ENCODE data around the gene TEX44.

TEX44 gene

DNA sequence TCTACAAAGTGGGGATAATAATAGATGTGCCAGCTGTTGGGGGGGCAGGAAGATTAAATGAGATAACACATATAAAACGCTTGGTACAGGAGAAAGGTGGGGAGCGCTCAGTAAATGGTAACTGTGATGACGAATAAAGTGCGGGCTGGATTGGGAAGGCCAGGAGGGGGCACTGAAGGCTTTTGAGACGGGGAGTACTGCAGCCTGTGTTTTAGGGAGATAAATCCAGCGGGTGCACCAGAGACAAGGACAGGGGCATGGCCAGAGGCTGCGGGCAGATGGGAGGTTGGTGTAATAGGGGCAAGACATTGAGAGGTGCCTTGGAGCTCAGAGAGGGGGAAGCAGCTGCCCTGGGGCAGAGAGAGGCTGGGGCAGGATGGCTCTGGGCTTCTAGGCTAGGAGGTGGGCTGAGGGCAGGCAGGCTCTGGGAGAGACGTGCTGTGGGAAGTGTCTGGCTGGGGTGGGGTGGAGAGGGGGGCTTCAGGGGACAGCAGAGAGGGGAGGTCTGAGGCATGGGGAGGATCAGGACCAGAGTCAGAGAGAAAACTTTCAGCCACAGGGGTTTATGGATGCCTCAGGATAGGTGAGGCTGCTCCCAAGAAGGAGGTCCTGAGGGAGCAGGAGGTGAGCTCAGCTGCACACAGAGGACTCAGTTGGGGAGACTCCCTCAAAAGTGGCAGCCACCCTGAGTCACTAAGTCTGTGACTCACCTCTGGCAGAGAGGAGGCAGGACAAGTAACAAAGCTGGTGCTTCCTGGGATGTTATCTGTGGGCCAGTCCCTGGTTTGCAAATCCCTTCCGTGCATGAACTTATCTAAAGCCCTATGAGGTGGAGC is 18.8 kb downstream of the TEX44 start:
- DNase-seq = no peak

DNA sequence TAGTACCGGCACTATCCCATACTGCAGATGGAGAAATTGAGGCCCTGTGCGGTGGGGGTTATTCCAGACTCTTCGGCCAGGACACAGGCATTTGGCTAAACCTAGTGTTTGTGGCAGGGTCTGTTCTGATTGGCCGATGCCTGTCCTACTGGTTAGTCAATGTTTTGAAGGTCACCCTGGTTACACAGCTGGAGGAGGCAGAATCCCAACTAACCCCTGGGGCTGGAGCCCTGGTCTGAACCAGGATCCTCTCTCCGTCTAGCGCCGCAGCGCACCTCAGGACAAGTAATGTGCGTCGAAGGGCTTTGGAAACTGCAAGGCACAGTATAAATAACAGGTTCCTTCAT is 19.4 kb downstream of the TEX44 start:
- peak; percentile 23 for DNase-seq

DNA sequence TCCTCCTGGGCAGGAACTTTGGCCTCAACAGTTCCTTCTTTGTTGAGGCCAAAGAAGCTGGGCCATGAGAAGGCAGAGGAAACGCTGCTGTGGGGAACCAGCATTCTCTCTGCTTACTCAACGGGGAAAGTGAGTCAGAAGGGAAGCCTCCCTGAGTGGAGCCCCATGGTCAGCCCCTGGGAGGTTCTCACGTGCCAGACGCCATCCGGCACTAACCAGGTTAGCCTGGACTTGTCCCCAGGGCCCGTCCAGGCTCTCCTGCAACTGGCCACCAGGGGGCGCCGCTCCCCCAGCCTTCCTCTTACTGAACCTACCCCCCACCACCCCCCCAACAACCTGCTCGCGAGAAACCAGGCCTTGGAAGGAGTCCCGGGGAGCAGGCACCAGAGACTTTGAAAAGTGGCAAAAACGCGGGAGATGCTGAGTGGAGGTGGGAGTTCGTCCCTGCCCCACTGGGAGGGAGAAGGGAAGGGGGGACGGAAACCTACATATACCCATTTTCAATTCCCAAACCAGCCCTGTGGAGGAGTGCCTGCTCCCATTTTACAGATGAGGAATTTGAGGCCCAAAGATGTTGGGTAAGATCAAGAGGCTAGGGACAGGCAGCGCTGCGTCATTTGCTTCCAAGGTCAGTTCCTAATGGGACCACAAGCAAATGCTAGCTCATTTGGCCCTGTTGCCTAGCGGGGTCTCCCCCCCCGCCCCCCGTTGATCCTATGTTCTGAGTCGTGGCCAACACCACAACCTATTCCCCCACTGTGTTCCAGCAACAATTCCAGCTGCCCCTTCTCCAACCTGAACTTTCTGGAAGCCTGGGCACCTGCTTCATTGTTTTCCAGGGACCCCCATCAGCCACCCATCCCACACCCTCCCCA is 20.0 kb downstream of the TEX44 start:
- DNase-seq = peak; percentile 71

DNA sequence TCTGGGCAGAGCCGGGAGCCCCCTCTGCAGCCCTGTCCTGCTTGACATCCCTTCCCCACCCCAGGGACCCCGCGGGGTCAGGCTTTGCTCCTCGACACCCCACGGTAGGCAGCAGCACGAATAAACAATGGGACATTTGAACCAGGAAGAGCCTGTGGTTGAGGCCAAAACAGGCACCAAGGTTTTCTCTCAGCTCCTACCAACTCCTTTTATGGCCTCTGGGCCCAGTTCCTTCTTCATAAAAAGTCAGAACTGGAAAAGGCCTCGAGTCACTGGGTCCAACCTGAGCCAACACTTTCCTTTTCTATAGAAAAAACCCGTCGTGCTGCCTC is 20.6 kb downstream of the TEX44 start:
- no peak for DNase-seq

DNA sequence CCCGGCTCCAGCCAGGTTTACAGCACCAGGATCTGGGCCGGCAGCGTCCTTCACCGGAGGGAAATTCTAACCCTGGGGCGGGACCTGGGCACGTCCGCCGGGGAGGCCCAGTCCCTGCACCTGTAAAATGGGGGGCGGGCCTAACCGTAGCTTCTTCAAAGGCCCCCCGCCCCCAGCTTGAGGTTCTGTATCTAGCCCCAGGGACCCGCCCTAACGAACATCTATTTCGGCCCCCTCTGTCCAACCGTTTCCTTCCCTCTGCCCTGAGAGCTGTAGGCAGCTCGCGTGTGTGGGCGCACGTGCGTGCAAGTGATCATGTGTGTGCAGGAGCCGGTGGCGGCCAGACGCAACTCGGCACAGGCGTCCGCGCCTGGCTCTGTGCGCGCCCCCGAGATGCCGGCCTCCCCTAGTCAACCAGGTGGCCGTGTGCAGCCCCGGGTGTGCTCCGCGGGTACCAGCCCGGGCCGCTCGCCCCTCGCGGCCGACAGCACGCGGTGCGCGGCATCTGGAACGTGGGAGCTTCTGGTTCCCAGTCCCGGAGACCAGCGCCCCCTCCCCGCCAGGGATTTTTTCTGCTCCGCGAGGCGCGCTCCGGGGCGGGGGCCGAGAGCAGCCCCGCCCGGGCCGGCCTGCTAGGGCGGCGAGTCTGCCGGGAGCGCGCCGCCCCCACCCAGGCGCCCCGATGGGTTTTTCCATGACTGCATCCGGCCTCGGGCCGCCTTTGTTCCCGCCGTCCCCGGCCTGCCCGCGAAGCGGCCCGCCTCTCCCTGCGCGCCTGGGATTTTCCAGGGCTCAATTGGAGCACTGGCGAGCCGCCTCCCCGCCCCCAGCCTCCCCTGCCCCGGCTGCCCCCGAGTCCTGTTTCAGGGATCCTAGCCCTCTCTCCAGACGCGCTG is 21.2 kb downstream of the TEX44 start:
- DNase-seq = peak; percentile 94

DNA sequence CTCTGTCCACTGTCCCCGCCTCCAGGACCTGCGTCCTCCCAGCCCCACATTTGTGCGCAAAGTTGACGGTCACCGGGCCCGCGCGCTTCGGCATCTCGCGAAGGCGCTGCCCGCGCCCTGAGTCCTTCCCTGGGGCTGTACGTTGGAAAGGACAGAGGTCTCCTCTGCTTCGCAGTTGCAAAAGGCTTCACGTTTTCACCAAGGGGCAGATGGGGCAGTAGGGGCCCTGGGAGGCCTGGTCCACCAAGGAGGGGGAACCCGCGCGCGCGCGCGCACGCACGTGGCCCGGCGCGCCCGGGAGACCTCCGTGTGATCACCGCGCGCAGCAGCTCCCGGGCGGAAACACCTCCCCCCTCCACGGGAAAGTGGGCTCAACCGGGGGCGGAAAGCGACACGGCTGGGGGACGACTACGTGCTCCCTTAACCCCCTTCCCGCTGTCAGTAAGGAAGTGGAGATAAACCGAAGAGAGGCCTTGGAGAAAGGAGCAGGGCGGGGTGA is 21.9 kb downstream of the TEX44 start:
- no peak for DNase-seq

DNA sequence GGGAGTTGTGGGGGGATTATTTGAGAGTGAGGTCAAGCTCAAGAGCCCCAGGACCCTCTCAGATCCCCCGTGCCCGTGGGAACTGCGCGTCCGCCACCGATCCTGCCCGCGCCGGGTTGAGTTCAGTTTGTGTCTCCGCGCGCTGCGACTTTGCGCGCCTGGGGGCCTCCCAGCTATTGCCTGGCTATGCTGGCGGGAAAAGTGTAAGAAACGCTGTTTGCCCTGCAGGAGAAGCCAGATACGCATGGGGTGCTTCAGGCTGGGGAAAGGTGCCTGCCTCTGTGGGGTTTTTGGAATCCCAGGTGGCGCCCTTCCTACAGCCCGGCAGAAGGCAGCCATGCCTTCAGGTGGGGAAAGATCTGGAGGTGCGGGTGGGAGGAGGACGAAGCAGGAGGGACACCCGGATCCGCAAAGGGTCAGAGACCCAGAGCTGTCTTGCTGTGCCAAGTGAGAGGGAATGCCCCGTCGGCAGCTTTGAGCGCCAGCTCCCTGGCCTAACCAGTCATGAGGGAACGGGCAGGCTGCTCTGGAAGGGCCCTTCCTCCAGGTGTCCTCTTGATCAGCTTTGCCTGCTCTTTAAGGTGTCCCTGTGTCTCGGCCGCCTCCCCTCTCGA is 22.5 kb downstream of the TEX44 start:
- DNase-seq = no peak

DNA sequence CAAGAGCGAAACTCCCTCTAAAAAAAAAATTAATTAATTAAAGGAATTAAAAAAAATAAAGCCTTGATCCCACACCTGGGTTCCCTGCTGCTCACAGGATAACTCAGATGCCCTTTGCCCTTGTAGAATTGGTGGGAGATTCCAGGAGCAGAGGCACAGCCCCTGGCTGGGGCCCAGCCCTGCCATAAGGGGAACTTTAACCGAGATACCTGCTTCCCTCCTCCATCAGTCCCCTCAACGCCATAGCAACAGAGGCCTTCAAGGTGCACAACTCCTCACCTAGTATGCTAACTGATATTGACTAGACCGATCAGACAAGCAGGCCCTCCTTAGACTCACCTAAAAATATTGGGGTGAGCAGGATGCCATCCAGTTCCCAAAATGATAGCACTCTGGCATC is 23.6 kb downstream of the TEX44 start:
- DNase-seq = no peak

DNA sequence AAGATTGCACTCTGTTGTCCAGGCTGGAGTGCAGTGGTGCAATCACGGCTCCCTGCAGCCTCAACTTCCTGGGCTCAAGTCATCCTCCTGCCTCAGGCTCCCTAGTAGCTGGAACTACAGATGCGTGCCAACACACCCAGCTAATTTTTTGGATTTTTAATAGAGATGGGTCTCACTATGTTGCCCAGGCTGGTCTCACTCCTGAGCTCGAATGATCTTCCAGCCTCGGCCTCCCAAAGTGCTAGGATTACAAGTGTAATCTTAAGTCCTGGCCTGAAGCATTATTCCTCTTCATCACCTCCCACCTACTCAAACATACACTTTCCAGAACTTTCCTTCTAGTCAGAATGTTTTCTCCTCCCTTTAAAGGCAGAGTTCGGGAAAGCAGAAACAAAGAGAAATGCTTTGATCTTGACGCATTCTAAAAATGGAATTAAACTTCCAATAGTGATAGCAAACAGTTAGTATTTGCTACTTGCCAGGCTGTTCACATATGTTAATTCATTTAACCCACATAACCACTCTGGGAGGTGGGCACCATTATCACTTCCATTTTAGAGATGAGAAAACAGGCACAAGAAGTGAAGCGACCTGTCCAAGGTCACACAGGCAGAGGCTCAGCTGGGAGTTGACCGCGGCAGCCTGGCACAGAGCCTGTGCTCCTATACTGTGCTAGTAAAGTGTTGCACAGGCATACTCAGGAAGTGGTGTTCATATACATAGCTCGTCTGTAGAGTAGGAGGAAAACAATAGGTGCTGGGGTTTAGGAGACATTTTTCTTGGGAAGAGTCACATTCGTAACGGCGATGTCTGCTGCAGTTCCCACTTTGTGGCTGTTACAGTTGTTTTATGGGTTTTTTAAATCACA is 24.6 kb downstream of the TEX44 start:
- no peak for DNase-seq

DNA sequence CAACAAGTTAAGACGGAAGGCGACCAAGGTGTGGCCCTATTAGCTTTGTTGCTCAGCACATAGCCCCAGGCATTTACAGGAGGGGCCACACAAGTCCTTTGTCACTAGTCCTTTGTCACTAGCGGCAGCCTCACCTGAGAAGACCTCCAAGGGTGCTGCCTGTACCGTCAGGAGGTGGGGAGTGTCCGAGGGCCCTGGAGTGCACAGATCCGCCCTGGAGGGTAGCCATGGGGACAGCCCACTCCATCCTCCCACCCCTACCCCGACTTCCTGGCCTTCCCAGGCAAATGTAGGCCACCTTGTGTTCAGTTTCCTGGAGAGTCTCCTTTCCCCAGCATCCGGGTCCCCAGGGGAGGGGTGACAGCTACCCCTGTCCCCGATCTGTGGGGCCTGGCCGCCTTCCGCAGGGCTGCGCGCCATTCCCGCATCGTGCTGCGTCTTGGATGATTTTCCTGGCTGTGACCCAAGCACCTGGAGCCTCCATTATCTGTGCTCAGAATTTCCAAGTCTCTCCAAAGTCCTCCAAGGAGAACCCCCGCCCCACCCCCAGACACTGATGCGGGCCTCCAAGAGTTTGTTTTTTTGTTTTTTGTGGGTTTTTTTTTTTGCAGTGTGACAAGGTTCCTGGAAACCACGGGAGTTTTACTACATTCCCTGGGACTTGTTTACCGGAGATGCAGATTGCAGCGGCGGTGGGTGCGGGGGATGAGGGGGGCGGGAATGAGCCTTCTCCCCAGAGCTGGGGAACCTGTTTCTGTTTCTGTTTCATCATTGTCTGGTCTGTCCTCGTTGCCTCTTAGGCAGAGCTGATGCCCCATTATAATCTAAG is 28.6 kb downstream of the TEX44 start:
- peak; percentile 68 for DNase-seq

DNA sequence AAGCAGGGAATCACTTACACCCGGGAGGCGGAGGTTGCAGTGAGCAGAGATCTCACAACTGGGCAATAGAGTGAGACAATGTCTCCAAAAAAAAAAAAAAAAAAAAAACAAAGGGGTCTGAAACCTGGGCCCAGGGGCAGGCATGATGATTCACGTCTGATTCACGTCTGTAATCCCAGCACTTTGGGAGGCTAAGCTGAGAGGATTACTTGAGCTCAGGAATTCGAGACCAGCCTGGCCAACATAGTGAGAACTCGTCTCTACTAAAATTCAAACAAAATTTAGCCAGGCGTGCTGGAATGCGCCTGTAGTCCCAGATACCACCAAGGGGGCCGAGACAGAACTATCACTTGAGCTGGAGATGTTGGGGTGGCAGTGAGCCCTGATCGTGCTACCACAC is 30.3 kb downstream of the TEX44 start:
- DNase-seq = no peak

DNA sequence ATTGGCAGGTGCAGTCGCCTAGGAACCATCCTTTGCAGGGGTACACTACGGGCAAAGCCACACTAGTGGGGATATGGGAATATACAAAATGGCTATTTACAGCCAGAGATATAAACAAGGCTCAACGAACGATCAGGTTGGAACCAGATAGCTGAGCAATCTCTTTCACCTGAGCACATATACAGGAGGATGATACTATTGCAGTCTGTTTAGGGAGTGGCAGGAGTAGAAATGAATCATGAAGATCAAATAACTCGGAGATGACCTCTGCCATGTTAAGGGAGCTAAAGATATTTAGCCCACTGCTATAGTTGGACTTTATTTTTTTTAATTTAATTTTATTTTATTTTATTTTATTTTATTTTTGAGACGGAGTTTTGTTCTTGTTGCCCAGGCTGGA is 33.8 kb downstream of the TEX44 start:
- no peak for DNase-seq

DNA sequence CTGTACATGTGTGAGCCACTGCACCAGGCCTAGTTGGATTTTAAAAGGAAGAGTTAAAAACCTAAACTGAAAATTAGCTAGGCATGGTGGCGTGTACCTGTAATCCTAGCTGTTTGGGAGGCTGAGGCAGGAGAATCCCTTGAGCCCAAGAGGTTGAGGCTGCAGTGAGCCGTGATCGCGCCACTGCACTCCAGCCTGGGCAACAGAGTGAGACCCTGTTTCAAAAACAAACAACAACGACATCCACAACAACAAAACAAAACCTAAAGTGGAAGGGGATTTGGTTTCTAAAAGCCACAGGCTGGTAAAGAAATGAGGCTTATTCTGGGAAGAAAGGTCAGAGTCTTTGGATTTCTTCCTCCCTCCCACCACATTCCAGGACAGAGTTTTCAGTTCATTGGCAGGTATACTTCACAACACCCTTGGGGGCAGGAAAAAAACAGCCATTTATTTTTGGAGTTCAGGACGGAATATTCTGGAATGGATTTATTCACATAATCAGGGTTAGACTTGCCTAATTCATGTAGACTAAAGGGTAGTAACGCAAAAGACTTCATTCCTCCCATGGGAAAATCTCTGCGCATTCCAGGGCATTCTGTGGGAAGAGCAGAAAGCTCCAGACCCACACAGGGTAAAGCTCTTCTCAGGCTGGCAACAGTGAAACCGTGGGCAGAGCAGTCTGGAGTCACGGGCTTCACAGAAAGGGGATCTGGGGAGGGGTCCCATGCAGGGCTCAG is 34.9 kb downstream of the TEX44 start:
- DNase-seq = no peak

DNA sequence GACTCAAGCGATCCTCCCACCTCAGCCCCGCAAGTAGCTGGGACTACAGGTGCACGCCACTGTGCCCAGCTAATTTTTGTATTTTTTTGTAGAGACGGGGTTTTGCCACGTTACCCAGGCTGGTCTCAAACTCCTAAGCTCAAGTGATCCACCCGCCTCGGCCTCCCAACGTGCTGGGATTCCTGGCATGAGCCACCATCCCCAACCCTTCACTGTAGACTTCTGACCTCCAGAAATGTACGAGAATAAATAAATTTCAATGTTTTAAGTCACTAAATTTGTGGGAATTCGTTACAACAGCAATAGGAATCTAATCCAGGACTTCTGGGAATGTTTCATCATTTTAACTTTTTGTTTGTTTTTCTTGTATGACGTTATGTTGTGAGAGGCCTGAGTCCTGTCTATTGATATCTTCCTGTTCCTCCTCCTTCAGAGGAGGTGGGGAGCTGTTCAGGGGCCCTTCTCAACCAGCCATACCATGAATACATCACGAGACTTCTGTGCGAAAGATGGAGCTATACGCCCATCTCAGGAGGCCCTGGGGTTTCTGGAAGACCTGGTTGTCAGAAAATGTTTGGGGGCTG is 40.0 kb downstream of the TEX44 start:
- no peak for DNase-seq

DNA sequence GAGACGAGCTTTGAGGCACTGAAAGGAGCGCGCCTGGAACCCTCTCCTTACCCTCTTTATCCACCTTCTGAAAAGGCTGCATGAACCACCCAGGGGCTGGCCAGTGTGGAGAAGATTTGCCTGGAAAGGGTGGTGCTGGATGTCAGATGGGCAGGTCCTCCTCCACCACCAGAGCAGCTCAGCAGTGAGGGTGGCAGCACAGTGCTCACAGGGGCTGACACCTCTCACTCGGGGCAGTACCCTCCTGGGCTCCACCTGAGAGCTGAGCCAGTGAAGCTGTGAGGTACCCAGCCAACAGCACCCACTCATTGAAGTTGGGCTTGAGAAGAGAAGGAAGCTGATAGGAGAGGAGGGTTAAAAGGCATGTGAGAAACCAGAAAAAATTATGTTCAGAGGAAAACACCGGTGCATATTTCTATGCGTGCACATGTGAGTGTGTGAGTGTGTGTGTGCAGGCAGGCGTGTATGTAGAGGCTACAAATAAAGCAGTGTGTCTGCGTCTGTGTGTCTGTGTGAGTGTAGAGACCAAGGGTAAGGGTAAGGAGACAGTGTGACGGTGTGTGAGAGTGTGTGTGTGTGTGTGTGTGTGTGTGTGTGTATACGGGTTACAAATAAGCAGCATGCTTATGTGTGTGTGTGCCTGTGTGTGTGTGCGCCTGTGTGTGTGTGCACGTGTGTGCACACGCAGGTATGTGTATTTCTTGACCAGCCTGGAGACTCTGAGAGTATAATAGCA is 40.7 kb downstream of the TEX44 start:
- no peak for DNase-seq

DNA sequence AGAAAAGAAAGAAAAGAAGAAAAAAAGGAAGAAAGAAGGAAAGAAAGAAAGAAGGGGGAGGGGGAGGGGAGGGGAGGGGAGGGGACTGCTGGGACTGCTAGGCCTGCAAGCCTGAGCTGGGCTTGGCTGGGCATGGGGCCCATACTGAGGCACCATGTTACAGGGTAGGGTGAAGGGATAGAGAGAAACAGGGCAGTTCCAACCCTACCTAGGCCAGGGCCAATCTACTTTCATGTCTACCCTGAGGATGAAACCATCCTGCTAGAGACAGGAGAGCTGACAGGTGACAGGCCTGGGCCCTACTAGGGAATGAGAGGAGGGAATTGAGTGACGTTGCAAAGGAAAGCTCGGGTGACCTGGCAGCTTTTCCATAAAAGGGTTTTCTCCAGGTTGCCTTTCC is 41.7 kb downstream of the TEX44 start:
- DNase-seq = peak; percentile 65

DNA sequence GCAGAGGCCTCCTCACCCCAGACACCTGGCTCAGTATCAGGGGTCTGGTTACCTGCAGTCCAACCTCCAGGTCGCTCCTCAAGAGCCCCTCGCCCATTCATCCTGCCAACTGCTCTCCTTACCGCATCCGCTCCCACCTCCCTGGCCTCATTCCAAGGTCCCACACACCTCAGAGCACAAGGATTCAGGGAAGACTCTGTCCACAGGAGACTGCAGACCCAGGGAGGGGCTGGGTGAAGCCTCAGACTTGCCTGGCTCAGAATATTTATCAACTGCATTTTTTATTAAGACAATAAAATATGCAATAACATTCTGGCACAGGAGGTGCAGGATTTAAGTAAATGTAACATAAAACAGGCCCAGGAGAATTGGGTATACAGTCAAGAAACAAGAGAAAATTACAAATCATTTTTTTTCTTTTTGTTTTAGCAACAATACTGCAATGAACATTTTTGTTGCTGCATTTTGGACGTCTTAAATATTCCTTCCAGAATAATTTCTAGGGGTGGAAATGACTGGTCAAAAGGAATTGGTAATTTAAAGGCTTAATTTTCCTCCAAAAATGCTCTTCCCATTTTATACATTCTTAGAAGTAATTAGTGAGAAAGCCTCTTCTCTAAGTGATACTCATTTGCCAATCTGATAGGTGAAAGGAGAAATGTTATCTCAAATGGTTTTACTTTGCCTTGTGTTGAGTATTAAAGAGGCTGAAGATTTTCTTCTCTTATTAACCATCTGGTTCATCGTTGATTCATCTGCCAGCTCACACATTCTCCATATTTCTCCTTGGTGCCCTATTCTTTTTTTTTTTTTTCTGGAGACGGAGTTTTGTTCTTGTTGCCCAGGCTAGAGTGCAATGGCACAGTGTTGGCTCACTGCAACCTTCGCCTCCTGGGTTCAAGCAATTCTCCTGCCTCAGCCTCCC is 42.5 kb downstream of the TEX44 start:
- DNase-seq = peak; percentile 68

DNA sequence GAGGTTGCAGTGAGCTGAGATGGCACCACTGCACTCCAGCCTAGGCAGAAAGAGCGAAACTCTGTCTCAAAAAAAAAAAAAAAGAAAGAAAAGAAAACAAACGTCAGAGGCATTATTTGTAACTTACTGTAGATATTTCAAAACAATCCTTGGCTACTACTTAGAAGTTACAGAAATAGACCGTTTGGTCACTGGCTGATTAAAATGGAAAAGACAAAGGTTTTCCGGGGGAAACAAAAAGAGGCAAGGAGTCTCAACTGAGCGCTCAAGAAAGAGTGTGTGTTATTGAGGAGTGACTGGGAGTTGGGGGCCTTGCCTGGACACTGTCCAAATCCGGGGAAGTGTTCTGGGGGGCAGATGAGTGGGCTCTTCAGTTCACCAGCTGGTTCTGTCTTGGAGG is 47.6 kb downstream of the TEX44 start:
- no peak for DNase-seq
